ENCODE measurements around the gene TOX3. TPM values are rescaled to one million over a fixed set of nuclear protein-coding genes. Genes with fewer than 3 reads are reported as not detected.

The TOX3 gene
- total RNA-seq, 1 experiment from 2014 or later = not detected

GRCh38 chr16:52455549-52456277 is 91.2 kb downstream of the TOX3 start:
- Mint-ChIP-seq H3K27me3 (ENCODE audit: insufficient read depth, unreplicated experiment) (no peaks in the 10 kb centered on the region), H3K4me1 (ENCODE audit: insufficient read depth, unreplicated experiment) (no peaks in the 10 kb centered on the region), H3K36me3 (ENCODE audit: insufficient read depth, unreplicated experiment) (no peaks in the 10 kb centered on the region), H3K4me3 (ENCODE audit: unreplicated experiment) (no peak overlapping the region), H3K27ac (ENCODE audit: low read depth, unreplicated experiment) (no peak overlapping the region), H3K9me3 (ENCODE audit: unreplicated experiment) (peaks cover 10% of the 10 kb centered on the region)
- CTCF ChIA-PET = no interaction called here
- intact Hi-C loops (cut with micrococcal nuclease) = no loop called here
- no peak for DNase-seq (ENCODE audit: unreplicated experiment)
- BruUV-seq (replicated peaks) = no TSS peak
- TF ChIP-seq CTCF (IDR thresholded peaks at IDR 0.05; ENCODE audit: unreplicated experiment) = no peak
- POLR2A ChIA-PET = no interaction called here

- Mint-ChIP-seq H3K27me3 (ENCODE audit: insufficient read depth, unreplicated experiment) (peaks cover 7% of the 10 kb centered on the region), H3K36me3 (ENCODE audit: insufficient read depth, unreplicated experiment) (no peaks in the 10 kb centered on the region), H3K27ac (ENCODE audit: low read depth, unreplicated experiment) (no peak overlapping the region), H3K4me3 (ENCODE audit: unreplicated experiment) (no peak overlapping the region), H3K9me3 (ENCODE audit: unreplicated experiment) (peaks cover 25% of the 10 kb centered on the region), H3K4me1 (ENCODE audit: insufficient read depth, unreplicated experiment) (no peaks in the 10 kb centered on the region)
- no TSS peak for BruUV-seq (replicated peaks)
- ChIA-PET POLR2A (no interaction called here), CTCF (interaction anchor here (0.6 kb wide), 1 partner anchor 323 kb away, joined by 3 read pairs; no protein-coding TSS in a partner anchor)
- intact Hi-C loops (cut with micrococcal nuclease) = no loop called here
- DNase-seq (ENCODE audit: unreplicated experiment) = no peak
- no peak for TF ChIP-seq CTCF (IDR thresholded peaks at IDR 0.05; ENCODE audit: unreplicated experiment)
These were observed 93.3 kb downstream of the TOX3 start for GRCh38 chr16:52453644-52454043.

- no TSS peak for BruUV-seq (replicated peaks)
- DNase-seq (ENCODE audit: unreplicated experiment) = no peak
- intact Hi-C loops (cut with micrococcal nuclease) = no loop called here
- no peak for TF ChIP-seq CTCF (IDR thresholded peaks at IDR 0.05; ENCODE audit: unreplicated experiment)
- H3K36me3 Mint-ChIP-seq (ENCODE audit: insufficient read depth, unreplicated experiment) = no peaks in the 10 kb centered on the region
- H3K4me3 Mint-ChIP-seq (ENCODE audit: unreplicated experiment) = no peak overlapping the region
- ChIA-PET POLR2A (no interaction called here), CTCF (no interaction called here)
- H3K9me3 Mint-ChIP-seq (ENCODE audit: unreplicated experiment) = peaks cover 30% of the 10 kb centered on the region
- peaks cover 12% of the 10 kb centered on the region for H3K27me3 Mint-ChIP-seq (ENCODE audit: insufficient read depth, unreplicated experiment)
- H3K4me1 Mint-ChIP-seq (ENCODE audit: insufficient read depth, unreplicated experiment) = no peaks in the 10 kb centered on the region
- H3K27ac Mint-ChIP-seq (ENCODE audit: low read depth, unreplicated experiment) = no peak overlapping the region
These were observed 94.9 kb downstream of the TOX3 start for GRCh38 chr16:52451971-52452421.

- DNase-seq (ENCODE audit: unreplicated experiment) = no peak
- no peak for TF ChIP-seq CTCF (IDR thresholded peaks at IDR 0.05; ENCODE audit: unreplicated experiment)
- peaks cover 30% of the 10 kb centered on the region for H3K9me3 Mint-ChIP-seq (ENCODE audit: unreplicated experiment)
- H3K4me1 Mint-ChIP-seq (ENCODE audit: insufficient read depth, unreplicated experiment) = no peaks in the 10 kb centered on the region
- BruUV-seq (replicated peaks) = no TSS peak
- H3K27ac Mint-ChIP-seq (ENCODE audit: low read depth, unreplicated experiment) = no peak overlapping the region
- H3K4me3 Mint-ChIP-seq (ENCODE audit: unreplicated experiment) = no peak overlapping the region
- ChIA-PET POLR2A (no interaction called here), CTCF (no interaction called here)
- H3K36me3 Mint-ChIP-seq (ENCODE audit: insufficient read depth, unreplicated experiment) = no peaks in the 10 kb centered on the region
- H3K27me3 Mint-ChIP-seq (ENCODE audit: insufficient read depth, unreplicated experiment) = peaks cover 12% of the 10 kb centered on the region
- intact Hi-C loops (cut with micrococcal nuclease) = no loop called here
These were observed 96.0 kb downstream of the TOX3 start for GRCh38 chr16:52450916-52451315.

All from MCF 10A (cell line).